NCI-H1436 (cell line): ENCODE data around the gene FSIP1.

ENCODE experiments used
- DNase-seq: peaks from one replicate; lab custom pipeline; 2025; lab: John Stamatoyannopoulos, UW

The FSIP1 gene

DNA sequence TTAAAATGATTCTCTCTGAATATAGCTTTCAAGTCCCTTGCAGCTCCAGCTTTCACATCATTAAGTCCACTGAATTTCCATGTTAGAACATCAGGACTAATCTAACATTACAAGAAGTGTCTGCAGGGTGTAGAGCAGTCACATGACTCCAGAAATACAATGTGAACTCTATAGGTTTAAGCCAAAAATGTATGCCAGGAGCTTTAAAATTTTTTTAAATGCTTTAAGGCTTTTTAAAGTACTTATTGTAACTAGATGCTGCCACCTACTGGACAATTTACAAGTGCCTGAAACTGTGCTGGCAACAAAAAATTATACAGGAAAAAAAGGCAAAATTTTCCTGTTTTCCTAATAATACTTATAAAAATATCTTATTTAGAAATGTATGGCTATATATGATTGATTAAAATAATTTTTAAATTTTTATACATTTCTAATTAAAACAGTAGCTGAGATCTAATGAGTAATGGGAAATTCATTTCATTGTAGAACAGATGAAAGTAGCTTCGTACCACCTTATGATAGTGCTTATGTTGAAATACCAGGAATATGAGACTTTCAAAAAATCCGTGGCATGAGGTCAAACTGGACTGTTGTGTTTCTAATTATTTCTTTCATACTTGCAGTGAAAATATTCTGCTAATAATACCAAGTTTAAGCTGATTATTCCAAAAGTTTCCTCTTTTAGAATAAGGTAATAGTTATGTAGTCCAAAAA lies 25.7 kb downstream of the FSIP1 start:
- DNase-seq, result peak; percentile 40

DNA sequence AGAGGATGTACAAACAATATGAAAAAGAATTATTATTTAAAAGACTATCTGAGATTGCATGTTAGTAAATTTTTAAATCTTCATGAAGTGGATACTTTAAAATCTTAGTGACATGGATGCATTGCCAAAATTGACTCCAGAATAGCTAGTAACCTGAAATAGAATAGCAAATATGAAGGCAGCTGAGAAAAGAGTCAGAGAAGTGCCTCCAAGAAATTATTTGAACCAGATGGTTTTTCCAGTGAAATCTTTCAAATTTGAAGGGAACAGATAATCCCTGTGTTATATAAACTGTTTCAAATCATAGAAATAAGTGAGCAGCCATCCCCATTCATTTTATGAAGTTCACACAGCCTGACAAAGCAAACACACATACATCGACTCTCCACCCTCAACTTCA lies 29.6 kb downstream of the FSIP1 start:
- no peak for DNase-seq

DNA sequence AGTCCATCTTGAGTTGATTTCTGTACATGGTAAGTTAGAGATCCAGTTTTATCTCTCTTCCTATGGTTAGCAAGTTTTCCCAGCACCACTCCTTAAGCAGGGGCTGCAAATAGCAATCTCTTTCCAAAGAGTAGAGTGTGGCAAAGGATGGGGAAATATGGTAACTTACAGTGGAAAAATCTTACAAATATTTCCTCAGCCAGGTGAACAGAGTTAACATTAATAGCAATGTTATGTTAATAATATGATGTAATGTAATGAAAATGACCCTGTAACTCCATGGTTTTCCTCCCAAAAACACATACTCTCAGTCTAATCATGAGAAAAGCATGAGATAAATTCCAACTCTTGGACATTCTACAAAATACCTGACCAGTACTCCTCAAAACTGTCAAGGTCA lies 30.4 kb downstream of the FSIP1 start:
- no peak for DNase-seq

DNA sequence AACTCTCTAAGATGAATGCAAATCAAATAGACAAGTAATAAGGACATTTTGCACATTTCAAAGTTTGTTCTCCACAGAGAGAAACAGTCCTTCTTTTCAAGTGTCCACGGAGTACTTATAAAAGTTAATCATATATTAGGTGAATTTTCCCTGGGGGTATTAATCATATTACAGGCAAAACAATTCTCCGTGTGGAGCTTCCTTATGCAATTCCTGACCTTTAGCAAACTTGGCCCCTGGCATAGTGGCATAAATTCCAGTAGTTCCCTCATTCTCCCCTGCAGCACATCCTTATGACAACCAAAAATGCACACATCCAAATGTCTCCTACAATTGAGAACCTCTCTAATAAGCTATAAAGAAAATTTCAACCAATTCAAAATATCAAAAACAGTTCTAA lies 34.4 kb downstream of the FSIP1 start:
- no peak for DNase-seq

DNA sequence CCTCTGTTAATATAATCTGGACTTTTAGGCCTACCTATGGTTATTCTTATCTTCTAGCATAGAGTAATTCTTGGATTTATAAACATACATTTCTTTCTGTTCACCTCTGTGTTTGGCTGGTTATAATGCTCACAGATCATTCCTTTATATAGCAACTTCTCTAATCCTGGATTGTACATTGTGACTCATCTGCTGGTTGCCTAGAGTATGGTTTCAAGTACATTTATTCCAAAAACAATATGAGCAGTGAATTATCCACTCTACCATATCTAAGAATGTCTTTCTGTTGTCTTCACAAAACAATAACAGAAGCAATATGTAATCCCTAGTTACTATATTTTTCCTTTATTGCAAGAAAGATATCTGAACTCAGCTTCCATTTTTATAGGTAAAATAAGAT lies 35.3 kb downstream of the FSIP1 start:
- no peak for DNase-seq

DNA sequence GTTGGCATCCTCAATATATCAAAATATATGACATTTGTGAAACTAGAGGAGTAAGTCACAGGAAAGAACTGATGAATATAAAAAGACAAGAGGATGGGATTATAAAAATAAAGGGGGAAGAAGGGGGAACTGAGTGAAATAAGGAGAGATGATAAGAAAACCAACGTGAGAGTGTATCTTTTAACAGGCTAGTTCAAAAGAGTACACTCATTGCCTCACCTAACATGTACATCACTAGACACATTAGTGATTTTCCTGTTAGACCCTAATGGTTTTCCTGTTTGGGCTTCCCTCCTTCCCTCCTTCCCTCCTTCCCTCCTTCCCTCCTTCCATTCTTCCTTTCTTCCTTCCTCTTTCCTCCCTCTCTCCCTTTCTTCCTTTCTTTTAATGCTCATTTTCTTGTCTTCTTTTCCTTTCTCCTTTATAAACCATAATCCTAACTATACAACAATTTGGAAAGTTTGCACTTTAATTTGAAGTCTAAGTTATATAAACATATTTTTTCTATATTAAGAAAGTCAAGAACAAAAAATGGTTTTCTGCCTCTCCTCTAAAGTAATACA lies 35.8 kb downstream of the FSIP1 start:
- DNase-seq, result no peak

DNA sequence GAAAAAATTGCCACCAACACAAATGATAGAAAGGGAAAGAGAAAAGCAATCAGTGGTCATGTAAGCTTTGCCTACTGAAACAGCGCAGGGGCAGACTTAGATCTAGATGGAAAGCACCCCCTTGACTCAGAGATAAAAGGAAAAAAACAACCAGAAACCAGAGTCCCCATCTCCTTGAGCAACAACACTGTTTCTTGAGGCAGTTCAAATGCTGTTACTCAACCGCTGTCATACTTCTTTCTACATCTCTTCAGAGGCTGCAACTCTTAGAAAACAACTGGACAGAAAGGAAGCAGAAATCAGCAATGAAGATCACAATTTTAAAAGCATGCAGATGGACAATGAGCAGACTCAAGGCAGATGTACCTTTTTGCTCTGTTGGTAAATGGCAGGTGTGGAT lies 36.5 kb downstream of the FSIP1 start:
- no peak for DNase-seq

DNA sequence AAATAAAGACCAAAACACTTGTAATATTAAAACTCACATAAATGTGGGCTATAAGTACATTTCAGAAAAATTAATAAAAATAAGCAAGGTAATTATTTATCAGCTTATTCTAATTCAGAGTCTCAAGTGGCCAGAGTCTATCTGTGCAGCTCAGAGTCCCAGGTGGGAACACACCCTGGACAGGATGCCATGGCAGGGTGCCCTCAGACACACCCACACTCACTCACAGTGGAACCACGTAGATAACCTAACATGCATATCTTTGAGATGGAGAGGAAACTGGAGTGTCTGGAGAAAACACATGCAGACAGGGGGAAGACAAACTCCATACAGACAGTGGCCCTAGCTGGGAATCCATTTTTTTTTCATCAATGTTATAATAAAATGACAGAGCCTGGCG lies 37.2 kb downstream of the FSIP1 start:
- no peak for DNase-seq

DNA sequence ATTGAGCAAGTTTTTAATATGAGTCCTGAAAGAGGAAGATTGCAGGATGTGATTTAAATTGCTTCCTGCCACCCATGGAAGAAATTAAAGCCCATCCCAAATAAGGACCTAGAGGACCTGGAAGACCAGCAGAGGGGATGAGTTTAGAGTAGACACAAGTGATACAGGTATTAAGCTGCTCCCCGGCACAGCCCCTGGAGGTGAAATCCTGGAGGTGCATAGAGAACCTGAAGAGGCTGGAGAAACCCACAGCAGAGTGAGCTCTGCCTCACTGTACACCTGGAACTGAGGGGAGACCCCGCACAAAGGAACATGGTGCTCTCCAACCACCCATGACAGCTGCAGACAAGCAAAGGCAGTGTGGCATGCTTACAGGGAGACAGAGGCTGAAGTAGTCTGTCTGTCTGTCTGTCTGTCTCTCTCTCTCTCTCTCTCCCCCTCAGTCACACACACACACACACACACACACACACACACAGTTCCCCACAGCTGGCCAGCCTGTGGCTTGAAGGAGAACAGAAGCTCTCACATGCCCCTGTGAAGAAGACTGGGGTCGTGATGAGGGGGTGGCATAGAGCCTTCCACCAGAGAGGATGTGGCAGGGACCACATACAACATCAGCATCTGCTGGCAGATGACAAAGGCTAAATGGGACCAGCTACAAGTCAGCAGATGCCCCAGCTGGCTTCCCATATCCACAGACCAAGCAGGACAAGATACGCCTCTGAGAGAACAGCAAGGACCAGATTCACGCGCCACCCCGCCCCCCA lies 38.1 kb downstream of the FSIP1 start:
- DNase-seq, result no peak

DNA sequence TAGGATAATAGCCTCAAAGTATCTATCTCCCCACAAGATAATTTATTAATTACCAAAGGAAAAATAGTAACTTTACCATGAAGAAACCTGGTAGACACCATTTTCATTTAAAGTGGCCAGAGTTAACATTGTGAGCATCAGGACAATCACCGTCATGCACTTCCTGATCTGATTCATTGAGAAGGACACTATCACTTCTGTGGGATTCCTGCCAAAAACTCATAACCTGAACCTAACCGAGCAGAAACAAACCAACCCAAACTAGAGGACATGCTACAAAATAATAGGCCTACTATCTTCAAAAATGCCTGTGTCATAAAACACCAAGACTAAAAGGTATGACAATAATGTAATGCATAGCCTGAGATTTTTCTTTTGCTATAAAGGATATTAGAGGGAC lies 39.0 kb downstream of the FSIP1 start:
- no peak for DNase-seq

DNA sequence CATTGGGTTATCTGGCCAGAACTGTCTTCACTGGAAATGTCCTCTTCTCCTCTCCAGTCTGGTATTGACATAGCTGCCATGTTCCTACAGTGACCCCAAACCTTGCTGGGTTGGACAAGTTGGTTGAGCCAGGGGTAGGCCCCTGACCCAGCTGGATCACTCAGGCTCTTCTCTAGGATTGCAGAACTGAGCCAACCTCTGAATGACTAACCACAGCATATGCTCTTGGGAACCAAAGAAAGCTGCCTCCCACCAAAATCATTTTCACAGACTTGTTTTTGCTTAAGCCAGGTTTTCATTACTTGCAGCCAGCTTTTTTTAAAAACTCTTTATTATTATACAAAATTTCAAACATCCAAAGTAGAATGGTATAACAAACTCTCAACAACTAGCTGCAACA lies 41.4 kb downstream of the FSIP1 start:
- no peak for DNase-seq

DNA sequence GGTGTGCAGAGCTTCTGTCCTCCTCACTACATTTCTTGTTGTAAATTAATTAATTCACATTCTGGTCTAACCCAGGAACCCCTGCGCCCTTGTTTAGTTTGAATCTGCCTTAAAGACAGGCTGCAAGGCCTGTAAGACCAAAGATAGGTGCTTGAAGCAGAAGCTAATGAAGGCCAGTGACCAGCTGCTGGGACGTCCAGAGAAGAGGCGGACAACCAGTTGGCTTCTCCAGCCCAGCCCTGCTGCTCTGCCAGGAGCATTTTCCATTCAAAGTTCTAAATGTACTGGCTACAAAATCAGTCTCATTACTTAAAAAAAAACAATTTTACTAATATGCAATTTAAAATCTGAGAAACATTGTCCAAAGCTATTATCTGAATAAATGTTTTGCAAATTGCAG lies 43.6 kb downstream of the FSIP1 start:
- no peak for DNase-seq

DNA sequence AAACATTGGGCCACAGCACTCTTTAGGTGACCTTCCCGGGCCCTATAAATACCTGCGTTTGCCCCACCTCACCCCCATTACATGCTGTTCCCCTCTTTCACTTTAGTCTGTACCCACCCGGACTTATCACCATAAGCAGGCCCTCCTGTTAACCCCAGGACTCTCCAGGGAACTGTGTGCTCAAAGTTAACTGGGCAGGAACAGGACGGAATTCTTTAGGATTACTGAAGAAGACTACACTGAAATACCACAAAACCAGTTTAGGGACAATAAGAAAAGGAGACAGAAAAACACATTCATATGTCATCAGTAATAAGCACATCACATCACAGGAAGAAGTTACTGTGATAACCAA lies 45.5 kb downstream of the FSIP1 start:
- no peak for DNase-seq

DNA sequence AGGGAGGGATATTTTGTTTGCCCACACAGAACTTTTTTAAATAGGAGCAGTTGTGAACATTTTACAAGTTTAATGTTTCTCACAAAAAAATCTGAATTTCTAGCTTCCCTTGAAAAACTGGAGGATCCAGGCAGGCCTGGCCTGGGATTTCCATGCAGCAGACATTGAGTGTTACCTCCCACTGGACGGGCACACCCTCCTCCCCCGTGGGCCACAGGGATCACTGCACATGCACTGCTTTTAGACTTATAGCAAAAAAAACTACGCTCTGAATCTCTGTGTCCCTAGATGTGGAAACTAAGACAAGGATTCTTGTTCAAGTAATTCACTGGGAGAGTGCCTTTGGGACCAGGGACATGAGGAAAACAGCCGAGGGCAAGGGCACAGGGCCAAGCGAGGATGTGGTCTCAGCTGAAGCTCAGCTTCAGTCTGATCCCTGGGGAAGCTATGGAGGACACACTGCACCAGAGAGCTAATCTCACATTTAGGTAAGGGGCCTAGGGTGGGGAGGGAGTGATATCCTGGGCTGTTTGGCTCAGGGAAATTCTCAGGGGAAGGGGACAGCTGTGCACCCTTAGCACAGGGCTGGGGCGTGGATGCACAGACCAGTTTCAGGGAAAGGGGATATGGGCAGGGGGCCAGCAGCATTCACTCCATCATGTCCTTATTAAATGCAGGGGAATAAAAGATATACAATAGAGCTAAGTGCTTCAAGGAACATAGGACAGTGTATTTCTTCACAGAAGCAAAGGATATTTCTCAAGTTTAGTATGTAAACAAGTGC lies 46.0 kb downstream of the FSIP1 start:
- no peak for DNase-seq

DNA sequence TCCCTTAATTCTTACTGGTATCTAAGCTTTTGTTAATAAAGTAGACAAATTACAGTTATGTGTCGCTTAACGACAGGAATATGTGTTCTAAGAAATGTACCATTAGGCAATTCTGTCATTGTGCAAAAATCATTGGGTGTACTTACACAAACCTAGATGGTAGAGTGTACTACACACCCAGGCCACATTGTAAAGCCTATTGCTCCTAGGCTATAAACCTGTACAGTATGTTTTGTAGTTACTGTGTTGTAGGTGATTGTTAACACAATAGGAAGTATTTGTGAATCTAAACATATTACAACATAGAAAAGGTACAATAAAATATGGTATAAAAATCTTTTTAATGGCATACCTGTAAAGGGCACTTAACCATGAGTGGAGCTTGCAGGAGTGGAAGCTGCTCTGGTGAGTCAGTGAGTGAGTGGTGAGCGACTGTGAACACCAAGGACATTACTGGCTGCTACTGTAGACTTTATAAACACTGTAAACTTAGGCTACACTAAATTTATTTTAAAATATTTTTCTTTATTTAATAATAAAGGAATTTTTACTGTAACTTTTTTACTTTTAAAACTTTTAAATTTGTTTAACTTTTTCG lies 47.4 kb downstream of the FSIP1 start:
- DNase-seq, result no peak

DNA sequence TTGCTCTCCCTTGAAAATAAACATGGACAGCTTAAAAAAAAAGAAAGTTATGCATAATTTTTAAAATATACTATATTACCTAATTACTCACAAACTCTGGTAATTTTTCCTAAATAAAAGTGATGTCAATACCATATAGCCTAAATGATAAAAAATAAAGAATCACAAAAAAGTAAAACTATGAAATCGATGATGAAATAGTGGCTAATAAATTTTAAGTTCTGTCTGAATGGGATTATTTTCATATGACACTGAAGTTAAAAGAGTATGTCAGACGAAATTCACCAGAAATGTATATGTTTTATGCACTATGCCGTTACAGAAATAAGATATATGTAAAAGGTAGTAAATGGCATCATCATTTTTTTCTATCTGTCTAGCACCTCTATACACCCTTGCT lies 51.4 kb downstream of the FSIP1 start:
- DNase-seq, result no peak

DNA sequence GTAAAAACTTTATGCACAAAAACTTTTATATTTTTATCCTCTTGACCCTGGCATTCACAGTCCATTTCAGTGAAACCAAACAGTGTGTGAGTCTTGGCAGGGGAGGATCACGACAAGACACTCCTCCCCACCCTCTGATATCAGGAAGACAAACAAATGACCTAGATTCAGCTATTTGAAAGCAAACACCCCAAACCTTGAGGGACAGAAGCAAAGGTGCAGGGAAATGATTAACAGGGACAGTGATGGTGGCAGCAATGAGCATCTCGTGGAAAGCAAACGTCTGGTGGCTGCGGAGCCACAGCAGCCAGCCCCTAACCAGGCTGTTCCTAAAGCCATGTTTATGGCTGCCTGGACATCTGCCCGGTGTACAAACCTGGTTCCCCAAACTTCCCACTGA lies 52.1 kb downstream of the FSIP1 start:
- no peak for DNase-seq

DNA sequence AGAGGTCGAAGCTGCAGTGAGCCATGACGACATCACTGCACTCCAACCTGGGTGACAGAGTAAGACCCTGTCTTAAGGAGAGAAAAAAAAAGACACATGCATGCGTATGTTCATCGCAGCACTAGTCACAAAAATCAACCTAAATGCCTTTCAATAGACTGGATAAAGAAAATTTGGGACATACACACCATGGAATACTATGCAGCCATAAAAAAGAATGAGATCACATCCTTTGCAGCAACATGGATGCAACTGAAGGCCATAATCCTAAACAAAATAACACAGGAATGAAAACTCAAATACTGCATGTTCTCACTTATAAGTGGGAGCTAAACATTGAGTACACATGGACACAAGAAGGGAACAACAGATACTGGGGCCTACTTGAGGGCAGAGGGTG lies 53.1 kb downstream of the FSIP1 start:
- no peak for DNase-seq

DNA sequence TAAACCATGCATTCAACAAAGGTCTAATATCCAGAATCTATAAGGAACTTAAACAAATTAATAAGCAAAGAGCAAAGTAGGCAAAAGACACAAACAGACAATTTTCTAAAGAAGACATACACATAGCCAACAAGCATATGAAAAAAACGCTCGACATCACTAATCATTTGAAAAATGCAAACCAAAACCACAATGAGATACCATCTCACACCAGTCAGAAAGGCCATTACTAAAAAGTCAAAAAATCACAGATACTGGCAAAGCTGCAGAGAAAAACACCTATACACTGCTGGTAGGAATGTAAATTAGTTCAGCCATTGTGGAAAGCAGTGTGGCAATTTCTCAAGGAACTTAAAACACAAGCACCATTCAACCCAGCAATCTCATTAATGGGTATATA lies 53.8 kb downstream of the FSIP1 start:
- DNase-seq, result no peak

DNA sequence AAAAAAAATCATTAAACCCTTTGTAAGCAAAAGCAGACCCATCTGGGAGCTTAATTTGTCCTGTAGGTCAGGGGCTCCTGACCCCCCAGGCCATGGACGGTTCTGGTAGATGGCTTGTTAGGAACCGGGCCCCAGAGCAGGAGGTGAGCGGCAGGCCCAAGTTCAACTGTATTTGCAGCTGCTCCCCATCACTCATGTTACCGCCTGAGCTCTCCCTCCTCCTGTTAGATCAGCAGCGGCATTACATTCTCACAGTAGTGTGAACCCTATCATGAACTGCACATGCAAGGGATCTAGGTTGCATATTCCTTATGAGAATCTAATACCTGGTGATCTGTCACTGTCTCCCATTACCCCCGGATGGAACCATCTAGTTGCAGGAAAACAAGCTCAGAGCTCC lies 60.7 kb downstream of the FSIP1 start:
- no peak for DNase-seq

DNA sequence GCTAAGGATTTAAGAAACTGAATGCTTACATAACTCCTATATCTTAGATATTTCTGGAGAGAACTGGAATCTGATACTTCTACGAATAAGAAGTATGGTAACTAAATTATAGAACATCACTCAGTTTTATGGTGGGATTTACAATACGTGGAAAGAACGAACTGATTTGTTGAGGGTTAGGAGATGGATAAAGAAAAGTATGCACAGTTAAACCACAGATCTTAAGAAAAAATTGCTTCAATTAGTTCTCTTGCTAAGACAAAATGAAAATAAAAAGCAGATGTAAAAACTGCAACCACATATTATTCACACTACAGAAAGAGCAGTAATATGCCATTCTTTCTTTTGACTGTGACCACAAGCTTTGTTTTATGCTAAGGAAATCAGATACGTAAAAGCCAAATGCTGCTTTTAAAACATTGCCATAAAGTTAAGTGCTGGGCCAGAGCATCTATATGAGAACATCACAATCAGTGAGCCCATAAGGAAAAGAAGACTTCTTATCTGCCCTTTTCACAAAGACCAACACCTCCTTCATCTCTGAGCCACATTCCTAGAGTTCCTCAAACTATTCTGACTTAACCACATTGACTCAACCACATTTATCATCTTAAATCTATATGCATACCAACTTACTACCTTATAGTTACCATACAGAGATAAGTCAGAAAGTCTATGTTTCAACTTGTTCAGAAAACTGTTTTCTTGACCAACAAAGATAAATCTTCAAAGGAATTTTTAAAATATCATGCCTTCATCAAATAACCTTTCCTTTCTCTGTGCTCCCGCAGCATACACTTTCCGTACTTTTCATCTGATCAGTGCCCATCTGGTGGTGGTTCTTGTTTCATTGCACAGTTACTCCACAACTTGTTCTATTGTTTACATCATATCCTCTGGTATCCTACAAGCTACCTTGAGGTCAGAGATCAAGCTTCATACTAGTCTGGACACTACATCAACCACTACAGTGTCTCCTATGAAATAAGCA lies 61.7 kb downstream of the FSIP1 start:
- DNase-seq, result no peak
